ENCODE results near the gene NKX1-1. TPM values are rescaled to one million over a fixed set of nuclear protein-coding genes. Genes with fewer than 3 reads are reported as not detected.

The NKX1-1 gene
- total RNA-seq, 1 experiment from 2014 or later, result not detected

DNA sequence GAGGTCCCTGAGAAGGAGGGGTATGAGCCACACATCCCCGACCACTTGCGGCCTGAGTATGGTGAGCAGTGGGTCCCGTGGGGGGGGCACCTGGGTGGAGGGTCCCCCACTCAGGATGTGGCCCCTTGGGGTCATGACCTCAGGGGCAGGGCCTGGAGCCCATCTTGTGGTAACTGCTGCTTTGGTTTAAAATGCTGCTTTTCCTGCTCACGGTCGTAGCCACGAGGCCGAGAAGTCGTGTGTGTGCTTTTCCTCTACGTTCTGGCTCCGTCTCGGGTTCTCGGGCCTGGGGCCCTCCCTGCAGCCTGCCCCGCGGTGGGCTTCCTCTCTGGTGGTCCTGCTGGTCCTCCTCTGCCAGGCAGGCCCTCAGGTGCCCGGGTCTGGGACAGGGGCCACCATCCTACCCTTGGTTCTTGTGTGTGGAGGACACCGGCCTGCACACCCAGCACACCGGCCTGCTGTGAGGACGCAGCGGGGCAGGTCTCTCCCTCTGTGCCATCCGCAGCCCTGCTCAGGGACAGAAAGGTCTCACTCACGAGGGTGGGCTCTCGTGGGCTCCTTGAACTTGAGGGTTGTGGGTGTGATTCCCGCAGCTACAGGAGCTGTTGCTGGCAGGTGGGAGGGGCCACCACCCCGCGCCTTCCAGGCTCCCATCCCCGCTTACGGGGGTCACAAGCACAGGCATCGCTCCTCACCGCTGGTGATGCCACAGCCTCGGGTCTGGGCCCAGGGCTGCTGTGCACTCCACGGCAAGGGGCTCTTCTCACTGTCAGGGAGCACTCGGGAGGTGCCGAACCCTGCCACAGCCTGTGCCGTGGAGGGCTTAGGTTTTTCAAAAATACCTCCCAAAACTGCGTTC lies 39.6 kb downstream of the NKX1-1 start:
- ChIA-PET POLR2A (ENCODE audit: unreplicated experiment) (no interaction called here), CTCF (no interaction called here)
- H3K4me3 ChIP-seq, result no peak overlapping the region
- no peaks in the 10 kb centered on the region for H3K9me3 ChIP-seq (ENCODE audit: insufficient read depth, low read depth)
- H3K4me1 ChIP-seq (replicated peaks; ENCODE audit: insufficient read depth), result no peaks in the 10 kb centered on the region
- TF ChIP-seq, protein P1, sequence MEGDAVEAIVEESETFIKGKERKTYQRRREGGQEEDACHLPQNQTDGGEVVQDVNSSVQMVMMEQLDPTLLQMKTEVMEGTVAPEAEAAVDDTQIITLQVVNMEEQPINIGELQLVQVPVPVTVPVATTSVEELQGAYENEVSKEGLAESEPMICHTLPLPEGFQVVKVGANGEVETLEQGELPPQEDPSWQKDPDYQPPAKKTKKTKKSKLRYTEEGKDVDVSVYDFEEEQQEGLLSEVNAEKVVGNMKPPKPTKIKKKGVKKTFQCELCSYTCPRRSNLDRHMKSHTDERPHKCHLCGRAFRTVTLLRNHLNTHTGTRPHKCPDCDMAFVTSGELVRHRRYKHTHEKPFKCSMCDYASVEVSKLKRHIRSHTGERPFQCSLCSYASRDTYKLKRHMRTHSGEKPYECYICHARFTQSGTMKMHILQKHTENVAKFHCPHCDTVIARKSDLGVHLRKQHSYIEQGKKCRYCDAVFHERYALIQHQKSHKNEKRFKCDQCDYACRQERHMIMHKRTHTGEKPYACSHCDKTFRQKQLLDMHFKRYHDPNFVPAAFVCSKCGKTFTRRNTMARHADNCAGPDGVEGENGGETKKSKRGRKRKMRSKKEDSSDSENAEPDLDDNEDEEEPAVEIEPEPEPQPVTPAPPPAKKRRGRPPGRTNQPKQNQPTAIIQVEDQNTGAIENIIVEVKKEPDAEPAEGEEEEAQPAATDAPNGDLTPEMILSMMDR (conservative IDR thresholded peaks at IDR 0.05), result no peak
- no peak for TF ChIP-seq EZH2 (IDR thresholded peaks at IDR 0.05; ENCODE audit: low read depth)
- BruUV-seq (replicated peaks), result no TSS peak
- H3F3A ChIP-seq (ENCODE audit: insufficient read depth, low read depth), result no peaks in the 10 kb centered on the region
- no peak overlapping the region for H2AFZ ChIP-seq
- no peaks in the 10 kb centered on the region for H4K20me1 ChIP-seq (ENCODE audit: insufficient read depth)
- no peaks in the 10 kb centered on the region for H3K27me3 ChIP-seq (ENCODE audit: insufficient read depth, low read depth)
- H3K36me3 ChIP-seq (ENCODE audit: low read depth), result no peaks in the 10 kb centered on the region
- no peak for DNase-seq
- H3K9me2 ChIP-seq (ENCODE audit: insufficient read depth), result no peaks in the 10 kb centered on the region
- H3K27ac ChIP-seq, result no peak overlapping the region
- no peaks in the 10 kb centered on the region for H3K79me2 ChIP-seq (ENCODE audit: low read depth)
- intact Hi-C loops (cut with micrococcal nuclease; ENCODE audit: unreplicated experiment), result no loop called here
- no peak overlapping the region for H3K4me2 ChIP-seq

DNA sequence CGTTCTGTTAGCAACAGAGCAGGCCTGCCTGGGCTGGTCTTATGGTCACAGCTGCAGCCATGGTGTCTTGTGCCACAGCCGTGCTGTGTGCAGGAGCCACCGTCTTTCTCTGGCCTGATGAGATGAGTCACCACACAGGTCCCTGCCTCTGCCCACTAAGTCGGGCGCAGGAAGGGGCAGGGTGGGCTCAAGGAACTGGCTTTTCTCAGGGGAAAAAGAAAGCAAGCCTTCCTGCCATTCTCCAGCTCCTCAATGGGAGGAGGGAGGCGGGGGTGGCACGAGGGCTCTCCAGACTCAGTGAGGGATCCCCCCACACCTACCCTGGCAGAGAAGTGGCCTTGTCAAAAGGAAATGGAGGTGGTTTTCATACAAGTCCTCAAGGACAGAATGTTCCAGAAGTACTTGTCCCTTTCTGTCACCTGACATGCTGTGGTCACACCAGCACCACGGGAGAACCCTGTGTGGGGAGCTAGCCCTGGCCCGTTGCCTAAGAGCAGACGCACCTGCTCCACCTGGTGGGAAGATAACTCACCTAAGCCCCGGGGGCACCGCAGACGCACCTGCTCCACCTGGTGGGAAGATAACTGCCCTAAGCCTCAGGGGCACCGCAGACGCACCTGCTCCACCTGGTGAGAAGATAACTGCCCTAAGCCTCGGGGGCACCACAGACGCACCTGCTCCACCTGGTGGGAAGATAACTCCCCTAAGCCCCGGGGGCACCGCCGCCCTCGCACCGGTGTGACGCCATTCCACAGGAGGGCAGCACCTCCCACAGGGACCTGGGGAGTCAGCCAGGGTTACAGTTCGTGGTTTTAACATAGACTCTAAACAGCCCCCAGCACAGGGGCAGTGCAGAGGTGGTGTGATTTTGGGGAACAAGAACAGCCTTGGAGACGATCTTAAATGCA lies 40.7 kb downstream of the NKX1-1 start:
- Histone ChIP-seq H3K36me3 (ENCODE audit: low read depth) (no peaks in the 10 kb centered on the region), H4K20me1 (ENCODE audit: insufficient read depth) (no peaks in the 10 kb centered on the region), H3K4me2 (no peak overlapping the region), H3K27ac (no peak overlapping the region), H3K79me2 (ENCODE audit: low read depth) (no peaks in the 10 kb centered on the region), H3K9me3 (ENCODE audit: insufficient read depth, low read depth) (no peaks in the 10 kb centered on the region), H3K4me1 (replicated peaks; ENCODE audit: insufficient read depth) (no peaks in the 10 kb centered on the region), H3F3A (ENCODE audit: insufficient read depth, low read depth) (no peaks in the 10 kb centered on the region), H3K4me3 (no peak overlapping the region), H3K9me2 (ENCODE audit: insufficient read depth) (no peaks in the 10 kb centered on the region), H2AFZ (no peak overlapping the region), H3K27me3 (ENCODE audit: insufficient read depth, low read depth) (no peaks in the 10 kb centered on the region)
- TF ChIP-seq, protein P1 (conservative IDR thresholded peaks at IDR 0.05), result no peak; the same call in 1 of the 2 replicates
- no peak for TF ChIP-seq EZH2 (IDR thresholded peaks at IDR 0.05; ENCODE audit: low read depth)
- peak in 1 of 2 experiments; percentile 15 for DNase-seq
- ChIA-PET CTCF (no interaction called here), POLR2A (ENCODE audit: unreplicated experiment) (no interaction called here)
- intact Hi-C loops (cut with micrococcal nuclease; ENCODE audit: unreplicated experiment), result no loop called here
- BruUV-seq (replicated peaks), result no TSS peak

DNA sequence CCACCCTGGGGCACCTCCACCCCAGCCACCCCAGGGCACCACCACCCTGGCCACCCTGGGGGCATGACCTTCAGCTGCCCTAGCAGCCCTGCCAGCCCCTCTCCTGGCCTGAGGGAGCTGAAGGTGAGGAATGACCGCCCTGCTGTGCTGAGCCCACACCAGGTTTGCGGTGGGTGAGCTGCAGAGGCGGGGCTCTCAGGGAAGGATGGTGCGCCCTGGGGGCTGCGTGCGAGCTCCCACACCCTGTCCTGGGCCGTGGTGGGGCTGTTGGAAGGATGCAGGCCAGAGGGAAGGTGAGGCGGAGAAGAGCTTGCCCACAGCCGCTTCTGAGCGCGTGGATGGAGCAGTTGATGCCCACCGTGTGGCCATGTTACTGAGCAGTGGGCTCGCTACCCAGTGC lies 41.5 kb downstream of the NKX1-1 start:
- H3K4me1 ChIP-seq (replicated peaks; ENCODE audit: insufficient read depth), result no peaks in the 10 kb centered on the region
- H3K4me2 ChIP-seq, result no peak overlapping the region
- H3K4me3 ChIP-seq, result no peak overlapping the region
- no peaks in the 10 kb centered on the region for H3F3A ChIP-seq (ENCODE audit: insufficient read depth, low read depth)
- H4K20me1 ChIP-seq (ENCODE audit: insufficient read depth), result no peaks in the 10 kb centered on the region
- TF ChIP-seq EZH2 (IDR thresholded peaks at IDR 0.05; ENCODE audit: low read depth), result no peak
- TF ChIP-seq, protein P1 (conservative IDR thresholded peaks at IDR 0.05), result no peak
- BruUV-seq (replicated peaks), result no TSS peak
- POLR2A ChIA-PET (ENCODE audit: unreplicated experiment), result no interaction called here
- intact Hi-C loops (cut with micrococcal nuclease; ENCODE audit: unreplicated experiment), result no loop called here
- CTCF ChIA-PET, result no interaction called here
- no peak for DNase-seq
- no peak overlapping the region for H3K27ac ChIP-seq
- H2AFZ ChIP-seq, result no peak overlapping the region
- no peaks in the 10 kb centered on the region for H3K36me3 ChIP-seq (ENCODE audit: low read depth)
- H3K27me3 ChIP-seq (ENCODE audit: insufficient read depth, low read depth), result no peaks in the 10 kb centered on the region
- no peaks in the 10 kb centered on the region for H3K79me2 ChIP-seq (ENCODE audit: low read depth)
- no peaks in the 10 kb centered on the region for H3K9me3 ChIP-seq (ENCODE audit: insufficient read depth, low read depth)
- H3K9me2 ChIP-seq (ENCODE audit: insufficient read depth), result no peaks in the 10 kb centered on the region
